A172 (cell line): ENCODE data around the gene SEC23IP. TPM values are rescaled to one million over a fixed set of nuclear protein-coding genes. Genes with fewer than 3 reads are reported as not detected.
A peak's percentile ranks its signal among the peaks of the same experiment; 100 is the strongest.

Source experiments
- DNase-seq: peaks from one replicate; pipeline ENCODE4 v3.0.0-alpha.2; 2015; ENCODE audit warnings: low spot score
- total RNA-seq: library from RNA; depleted of rRNA; stranded (reverse); fragments of >200 nt; shearing (Covaris generic); gene quantifications from 2 replicates; pipeline ENCODE4 v1.2.3, GENCODE V29; 2014; rRNA removed

The SEC23IP gene
- total RNA-seq, 1 experiment from 2014 or later = 48.6 TPM

DNA sequence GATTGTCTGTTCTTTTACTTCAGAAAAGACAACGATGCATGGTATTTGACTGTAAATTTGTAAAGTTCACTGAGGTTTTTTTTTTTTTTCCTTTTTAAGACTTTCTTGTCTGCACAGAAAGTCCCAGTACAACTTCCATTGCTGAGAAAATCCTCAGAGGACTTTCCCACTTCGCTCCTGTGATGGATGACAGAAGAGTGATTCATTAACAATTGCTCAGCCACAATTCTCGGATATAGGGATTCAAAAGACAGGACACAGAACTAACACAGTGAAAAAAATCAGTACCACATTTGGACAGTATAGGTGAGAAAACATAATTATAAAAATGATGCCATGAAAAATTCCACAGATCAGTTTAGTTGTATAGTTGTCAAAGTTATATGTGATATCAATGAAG lies 48.0 kb downstream of the SEC23IP start:
- DNase-seq = peak; percentile 16

DNA sequence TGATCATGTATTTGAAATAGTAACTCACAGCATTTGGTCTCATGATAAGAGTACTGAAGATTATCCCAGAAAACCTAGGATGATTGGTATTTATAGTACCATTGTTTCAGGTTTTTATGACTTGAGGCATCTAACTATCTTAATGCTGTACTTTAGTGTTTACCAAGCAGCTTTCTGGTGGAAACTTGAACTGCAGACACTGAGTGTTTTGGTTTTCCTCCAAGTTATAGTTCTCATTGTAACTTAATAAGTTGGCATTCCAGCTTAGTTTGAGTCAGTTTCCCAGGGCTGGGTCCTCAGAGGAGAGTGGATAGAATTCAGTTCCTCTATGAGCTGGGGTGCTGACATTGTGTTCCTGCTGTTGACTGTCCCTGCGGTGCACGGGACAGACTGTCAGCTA lies 50.4 kb downstream of the SEC23IP start:
- DNase-seq = no peak

DNA sequence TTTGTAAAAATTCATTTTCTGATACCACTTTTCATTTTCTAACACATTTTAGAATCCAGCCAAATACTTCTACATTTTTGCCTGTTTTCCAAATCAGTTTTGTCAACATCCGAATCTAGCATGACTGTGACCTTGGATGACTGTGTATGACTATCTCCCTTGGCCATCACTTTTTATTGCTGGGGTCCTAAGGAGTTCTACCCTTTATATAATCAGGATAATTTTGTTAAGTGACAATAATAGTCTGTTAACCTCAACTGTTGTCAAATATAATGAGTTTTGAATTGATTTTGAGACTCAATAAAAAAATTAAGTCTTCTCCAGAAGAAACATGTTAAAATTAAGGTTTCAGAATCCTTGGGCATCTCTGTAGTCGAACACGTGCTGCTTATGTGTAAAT lies 53.3 kb downstream of the SEC23IP start:
- DNase-seq = no peak

DNA sequence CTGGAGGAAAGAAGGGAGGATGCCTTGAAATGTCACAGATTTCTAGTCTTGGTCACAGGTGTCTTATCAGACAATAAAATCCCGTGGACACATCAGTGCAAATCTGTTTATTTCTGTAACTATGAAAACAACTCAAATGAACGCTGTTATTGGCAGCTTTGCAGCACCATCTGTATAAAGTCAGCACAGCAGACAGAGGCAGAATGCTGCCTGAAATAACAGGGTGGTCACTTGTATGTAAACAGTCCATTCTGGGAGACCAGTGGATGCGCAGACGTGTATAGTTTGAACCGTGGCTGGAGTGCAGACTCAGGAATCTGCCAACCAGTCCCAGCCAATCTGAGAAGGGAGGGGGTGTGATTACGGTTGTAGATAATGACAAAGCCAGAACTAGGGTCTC lies 54.8 kb downstream of the SEC23IP start:
- no peak for DNase-seq

DNA sequence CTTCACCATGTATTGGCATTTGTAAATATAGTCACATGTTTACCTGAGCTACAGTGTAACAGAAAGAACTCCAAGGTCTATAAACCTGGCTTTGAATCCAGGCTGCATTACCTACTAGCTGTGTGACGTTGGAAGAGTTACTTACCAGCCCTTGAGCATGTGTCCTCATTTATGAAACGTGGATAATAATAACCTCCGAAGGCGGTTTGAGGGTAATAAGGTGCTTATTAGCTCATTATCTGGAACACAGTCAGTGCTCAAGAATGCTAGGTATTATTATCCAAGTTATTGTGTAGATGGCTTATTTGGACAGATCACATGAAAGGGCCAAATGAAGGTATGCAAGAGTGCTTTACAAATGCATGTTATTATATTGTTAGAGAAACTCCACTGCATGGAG lies 64.9 kb downstream of the SEC23IP start:
- DNase-seq = no peak

DNA sequence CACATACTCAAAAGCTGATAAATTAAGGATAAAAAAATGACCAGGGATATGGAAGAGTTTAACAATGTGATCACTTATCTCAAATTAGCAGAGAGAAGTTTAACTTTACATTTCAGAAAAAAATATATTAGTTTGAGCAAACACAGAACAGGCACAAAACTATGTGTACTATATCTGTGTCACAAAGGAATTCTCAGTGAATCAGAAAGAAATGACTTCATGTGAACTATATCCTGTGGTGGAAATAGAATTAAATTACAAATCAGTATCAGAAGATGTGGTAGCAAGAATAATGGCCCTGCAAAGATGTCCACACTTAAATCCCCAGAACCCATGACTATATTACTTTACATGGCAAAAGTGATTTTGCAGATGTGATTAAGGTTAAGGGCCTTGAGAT lies 70.3 kb downstream of the SEC23IP start:
- no peak for DNase-seq

DNA sequence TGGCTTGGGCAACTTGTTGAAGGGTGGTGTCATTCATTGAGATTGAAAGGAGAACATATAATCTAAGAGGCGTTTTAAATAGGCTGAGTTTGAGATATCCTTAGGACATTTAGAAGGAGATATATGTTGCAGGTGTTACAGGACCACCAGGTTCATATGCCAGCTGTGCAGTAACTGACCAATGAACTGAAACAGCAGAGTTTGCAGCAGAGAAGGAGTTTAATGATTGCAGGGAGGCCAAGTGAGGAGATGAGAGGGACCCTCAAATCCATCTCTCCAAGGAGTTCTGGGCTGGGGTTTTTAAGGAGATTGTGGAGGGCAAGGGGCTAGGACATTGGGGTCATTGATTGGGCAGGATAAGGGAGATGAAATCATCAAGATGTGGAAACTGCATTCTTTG lies 74.5 kb downstream of the SEC23IP start:
- no peak for DNase-seq

DNA sequence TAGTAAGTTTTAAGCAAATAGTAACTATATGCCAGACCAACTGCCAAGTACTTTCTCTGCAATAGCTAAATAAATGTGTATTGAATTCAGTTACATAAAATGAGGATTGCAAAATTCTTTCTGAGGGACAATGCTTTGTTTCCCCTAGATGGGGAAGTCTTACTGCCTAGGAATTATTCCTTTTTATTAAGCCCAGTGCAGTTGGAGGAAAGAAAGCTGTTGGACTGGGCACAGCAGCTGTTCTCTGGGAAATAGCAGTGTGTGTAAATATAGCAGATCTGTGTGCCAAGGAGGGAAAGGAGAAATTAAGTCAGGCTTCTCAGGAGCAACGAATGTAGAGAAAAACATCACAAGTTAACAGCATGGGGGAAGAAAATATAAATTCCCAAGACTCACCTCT lies 77.1 kb downstream of the SEC23IP start:
- no peak for DNase-seq

DNA sequence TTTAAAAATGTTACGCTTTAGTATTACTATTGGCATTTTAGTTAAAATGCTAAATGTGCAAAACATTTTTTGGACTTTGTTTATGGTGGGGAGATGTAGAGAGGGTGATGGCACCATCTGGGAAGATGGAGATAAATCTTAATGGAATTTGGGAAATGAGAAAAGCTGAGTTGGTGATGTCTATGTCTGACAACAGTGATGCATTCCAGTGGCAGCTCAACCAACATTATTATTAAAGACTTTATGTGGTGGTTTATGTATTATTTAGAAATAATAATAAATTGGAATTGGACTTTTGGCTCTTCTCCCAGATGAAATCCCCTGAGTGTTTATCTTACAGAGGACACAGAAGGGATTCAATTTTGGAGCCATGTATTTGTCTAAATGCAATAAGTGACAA lies 77.6 kb downstream of the SEC23IP start:
- DNase-seq = no peak

DNA sequence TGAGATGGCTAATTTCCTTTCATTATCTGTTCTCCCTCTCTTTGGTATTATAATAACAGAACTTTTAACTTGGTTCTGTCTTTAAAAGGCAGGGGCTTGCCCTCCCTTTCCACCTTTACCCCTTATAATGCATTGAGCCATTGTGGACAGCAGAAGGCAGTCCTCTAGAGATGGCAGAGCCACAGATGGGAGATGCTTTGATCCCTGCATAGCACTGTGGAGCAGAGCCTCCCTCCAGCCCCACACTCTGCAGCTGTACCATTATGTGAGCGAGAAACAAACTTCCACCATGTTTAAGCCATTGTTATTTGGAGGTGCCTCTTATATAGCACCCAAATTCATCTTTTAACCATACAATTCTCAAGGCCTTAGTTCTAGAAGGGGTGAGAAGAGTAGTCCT lies 78.4 kb downstream of the SEC23IP start:
- DNase-seq = no peak

DNA sequence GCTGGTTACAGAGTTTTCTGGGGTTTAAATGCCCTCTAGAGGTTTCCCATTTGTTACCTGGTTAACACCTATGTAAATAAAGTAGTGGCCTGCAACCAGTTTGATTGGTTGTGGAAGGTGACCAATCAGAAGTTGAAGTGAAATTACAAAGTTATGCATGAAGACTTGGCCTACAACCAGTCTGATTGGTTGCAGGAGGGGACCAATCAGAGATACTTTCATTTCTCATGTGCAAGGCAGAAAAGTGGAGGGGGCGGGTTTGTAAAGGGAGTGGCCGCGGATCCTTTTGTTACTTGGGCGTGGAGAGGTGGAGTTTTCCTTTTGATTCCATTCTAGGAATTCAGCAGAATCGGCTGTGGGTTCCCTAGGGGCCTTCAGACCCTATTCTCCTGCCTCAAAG lies 80.8 kb downstream of the SEC23IP start:
- peak; percentile 24 for DNase-seq

DNA sequence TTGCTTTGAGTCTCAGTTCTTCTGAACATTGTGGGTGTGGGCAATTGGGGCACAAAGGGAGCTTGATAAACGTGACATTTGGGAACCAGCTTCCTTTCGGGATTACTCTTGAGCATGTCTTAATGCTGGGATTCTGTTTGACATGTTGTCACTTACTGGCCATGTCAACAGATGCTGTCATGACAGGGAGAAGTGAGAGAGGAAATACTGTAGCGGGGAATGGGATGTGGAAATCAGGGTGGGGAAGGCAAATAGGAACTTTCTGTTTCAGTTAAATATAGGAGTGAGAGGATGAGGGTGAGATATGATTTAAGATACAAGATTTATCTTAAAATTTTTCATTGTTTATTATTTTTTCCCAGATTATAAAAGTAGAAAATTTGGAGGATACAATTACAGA lies 83.9 kb downstream of the SEC23IP start:
- no peak for DNase-seq

DNA sequence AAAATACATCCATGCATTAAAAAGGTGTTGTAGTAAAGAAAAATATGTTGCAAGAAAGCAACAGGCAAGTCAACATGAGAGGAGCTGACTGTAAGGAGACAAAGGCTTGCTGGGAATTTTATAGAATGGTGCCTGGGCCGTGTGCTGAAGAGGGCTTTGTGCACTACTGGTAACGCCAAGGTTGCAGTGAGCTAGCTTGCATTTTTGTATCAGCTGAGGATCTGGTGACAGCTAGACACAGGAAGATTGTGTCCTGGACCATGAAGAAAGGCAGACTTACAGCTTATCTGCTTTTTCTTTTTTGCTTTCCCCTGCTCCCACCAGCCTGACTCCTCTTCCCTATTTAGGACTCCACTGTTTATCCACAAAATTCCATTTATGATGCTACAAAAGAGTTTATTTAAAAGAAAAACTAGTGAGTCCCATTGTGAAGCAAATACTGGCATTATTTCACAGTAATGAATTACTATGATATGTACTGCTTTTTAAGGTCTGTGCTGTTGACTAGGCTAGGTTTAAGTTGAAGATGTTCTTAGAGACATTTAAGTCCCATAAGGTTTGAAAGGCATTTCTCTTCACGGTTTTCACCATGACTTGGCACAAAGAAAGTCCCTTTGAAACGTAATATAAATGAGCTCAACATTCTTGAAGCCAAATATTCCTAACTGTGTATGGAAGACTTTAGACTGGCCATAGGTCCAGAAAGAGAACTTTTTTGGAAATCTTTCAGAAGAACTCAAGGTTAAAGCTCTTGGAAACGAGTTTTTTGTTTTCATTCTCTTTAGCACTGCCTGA lies 88.6 kb downstream of the SEC23IP start:
- DNase-seq = no peak

DNA sequence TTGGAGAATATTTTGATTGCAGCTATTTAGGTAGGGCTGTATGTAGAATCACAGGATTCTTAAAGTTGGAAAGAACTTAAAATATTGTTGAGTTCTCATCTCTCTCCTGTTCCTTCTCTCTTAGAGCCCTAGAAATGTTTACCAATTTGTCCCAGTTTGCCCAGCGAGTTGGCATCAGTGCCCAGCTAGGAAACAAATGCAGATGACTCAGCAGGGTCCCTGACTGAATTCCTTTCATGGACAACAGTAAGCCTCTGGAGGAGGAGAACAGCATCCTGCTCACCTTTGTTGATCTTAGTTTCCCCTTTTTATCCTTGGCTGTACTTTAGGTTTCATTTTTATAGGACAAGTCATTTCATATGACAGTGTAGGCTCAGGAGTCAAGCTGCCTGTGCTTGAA lies 89.3 kb downstream of the SEC23IP start:
- DNase-seq = peak; percentile 40

DNA sequence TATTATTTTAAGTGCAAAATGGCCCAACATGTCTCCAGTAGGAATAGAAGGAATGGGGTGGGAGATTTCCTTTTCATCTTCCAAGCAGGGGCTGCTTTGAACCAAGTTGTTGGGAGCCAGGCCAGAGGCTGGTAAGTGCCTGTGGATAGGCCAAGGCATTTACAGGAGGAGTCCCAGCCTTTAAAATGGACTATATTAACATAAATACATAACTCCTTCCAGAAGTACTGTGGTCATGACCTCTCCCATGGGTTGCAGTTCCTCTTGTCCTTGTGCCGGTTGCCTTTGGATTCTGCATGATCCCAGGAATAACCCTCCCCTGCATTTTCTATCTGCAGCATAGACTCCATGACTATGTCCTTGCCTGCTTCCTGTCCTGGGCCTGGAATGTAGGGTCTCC lies 95.8 kb downstream of the SEC23IP start:
- no peak for DNase-seq

DNA sequence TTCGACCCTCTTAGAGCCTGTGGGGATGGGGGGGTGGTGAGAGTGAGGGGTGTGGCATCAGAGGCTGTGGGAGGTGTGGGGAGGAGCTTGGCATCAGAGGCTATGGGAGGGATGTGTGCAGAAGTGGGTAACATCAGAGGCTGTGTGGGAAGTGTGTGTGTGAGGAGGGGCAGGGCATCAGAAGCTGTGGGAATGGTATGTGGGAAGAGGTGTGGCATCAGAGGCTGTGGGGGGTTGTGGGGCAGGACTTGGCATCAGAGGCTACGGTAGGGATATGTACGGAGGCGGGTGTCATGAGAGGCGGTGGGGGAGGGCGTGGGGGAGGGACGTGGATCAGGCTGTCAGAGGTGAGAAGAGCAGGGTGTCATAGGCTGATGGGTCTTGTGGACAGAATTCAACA lies 97.4 kb downstream of the SEC23IP start:
- DNase-seq = no peak

DNA sequence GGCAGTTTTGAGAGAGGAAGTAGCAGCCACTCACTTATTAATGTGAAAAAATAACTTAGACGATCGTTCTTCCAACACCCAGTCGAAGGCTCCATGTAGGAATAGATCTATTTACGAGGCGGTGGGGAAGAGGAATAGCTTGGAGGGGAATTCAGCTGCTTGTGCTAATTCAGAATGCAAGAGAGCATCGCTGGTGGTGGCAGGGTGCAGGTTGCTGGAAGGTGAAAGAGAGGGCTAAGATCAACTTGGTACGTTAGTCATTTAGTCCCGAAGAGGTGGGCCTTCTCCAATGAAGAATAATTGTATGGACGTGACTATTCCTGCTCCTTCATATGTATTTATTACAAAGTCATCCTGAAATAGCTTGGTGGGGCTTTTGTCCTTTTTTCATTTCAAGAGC lies 98.5 kb downstream of the SEC23IP start:
- no peak for DNase-seq

DNA sequence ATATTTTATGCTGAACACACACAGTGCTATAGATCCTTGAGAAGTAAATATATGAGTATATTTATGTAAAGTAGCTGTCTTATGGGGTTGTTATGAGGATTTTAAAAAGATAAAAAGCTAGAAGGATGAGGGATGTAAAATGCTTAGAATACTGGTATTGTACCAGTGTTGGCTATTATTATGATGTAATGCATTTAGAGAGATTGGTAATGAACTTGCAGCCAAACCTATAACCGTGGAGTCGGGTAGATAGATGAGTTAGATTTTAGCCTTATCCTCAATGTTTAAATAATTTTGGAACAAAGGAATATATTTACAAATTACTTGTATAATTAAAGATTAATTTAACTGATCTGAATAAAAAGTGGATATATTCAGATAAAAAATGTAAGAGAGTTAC lies 99.3 kb downstream of the SEC23IP start:
- DNase-seq = no peak

Other genes with a start within 250 kb of the SEC23IP start
- 31.0 and 39.8 TPM in 2 replicates for gene BAG3, start 241.3 kb upstream of the SEC23IP start, total RNA-seq
- gene INPP5F, start 166.7 kb upstream of the SEC23IP start, total RNA-seq = 23.5 and 33.2 TPM in 2 replicates
- 107 and 125 TPM in 2 replicates for gene MCMBP, start 19.9 kb upstream of the SEC23IP start, total RNA-seq